Gastrocnemius medialis (tissue), 4 donors: ENCODE results near the gene TET3.
"Not testable (repeated sequence)": the region's sequence is repeated elsewhere in the genome, so short reads cannot be mapped to it uniquely, and the experiment has no call there.

Source experiments
- CTCF ChIP-seq, 5 experiments: fragments of 450-650 bp in 3 of 5; fragments of 200-600 bp in 2 of 5; sonication (generic) in 2 of 5; IDR thresholded peaks in 4 of 5; conservative IDR thresholded peaks in 1 of 5; 1 replicate in 4 of 5; 2 replicates in 1 of 5; pipeline ENCODE4 v1.5.1; 2016 to 2019; ENCODE audit warnings: antibody characterized with exemption in 5 of 5, mild to moderate bottlenecking in 3 of 5, moderate library complexity in 3 of 5
- POLR2A ChIP-seq, 2 donors: fragments of 450-650 bp; IDR thresholded peaks; one replicate each; pipeline ENCODE4 v1.6.1; 2017; ENCODE audit warnings: antibody characterized with exemption in 2 of 2, mild to moderate bottlenecking in 2 of 2, moderate library complexity in 2 of 2

DNA sequence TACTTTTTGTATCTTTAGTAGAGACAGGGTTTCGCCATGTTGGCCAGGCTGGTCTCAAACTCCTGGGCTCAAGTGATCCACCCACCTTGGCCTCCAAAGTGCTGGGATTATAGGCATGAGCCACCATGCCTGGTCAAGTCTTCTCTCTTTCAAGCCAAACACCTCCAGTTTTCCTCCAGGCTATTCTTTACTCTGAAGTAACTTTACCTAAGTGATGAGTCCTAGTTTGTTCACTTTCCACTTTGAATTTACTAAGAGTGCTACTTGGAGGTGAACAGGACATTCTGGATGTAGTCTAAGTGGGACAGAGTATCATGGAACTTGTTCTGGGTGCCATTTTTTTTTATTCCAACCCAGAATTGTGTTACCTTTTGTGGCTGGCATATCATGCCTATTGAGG lies 44.6 kb upstream of the TET3 start:
- TF ChIP-seq CTCF (IDR thresholded peaks at IDR 0.05 in 4 of 5, conservative IDR thresholded peaks at IDR 0.05 in 1 of 5); POLR2A (IDR thresholded peaks at IDR 0.05): not testable (repeated sequence)
